Neural cell (in vitro differentiated cells): ENCODE measurements around the gene TUBB. TPM values are rescaled to one million over a fixed set of nuclear protein-coding genes. Genes with fewer than 3 reads are reported as not detected.
"Not testable (repeated sequence)": the region's sequence is repeated elsewhere in the genome, so short reads cannot be mapped to it uniquely, and the experiment has no call there.

Experiments
- H2AFZ ChIP-seq: fragments of 200-600, 300-800 bp; sonication (generic), shearing (Covaris generic); 2 replicates; pipeline ENCODE4 v1.6.0; 2014; ENCODE audit warnings: low read depth, mild to moderate bottlenecking, antibody characterized with exemption, low read length, moderate library complexity
- H3F3A ChIP-seq: fragments of 200-600 bp; shearing (Covaris generic); 2 replicates; pipeline ENCODE4 v1.6.1; 2016; ENCODE audit warnings: mild to moderate bottlenecking, moderate library complexity, mixed read lengths, antibody characterized with exemption, low read length; ENCODE audit not compliant: insufficient read depth, poor library complexity, severe bottlenecking
- H3K27ac ChIP-seq: fragments of 200-600, 300-800 bp; sonication (generic), shearing (Covaris generic); 2 replicates; pipeline ENCODE4 v1.5.1; 2014; ENCODE audit warnings: mild to moderate bottlenecking, low read length, moderate library complexity
- H3K27me3 ChIP-seq: fragments of 300-800, 200-600 bp; sonication (generic), shearing (Covaris generic); 2 replicates; pipeline ENCODE4 v1.6.0; 2014; ENCODE audit warnings: mild to moderate bottlenecking, low read depth, low read length, moderate library complexity; ENCODE audit not compliant: insufficient read depth
- H3K36me3 ChIP-seq: fragments of 300-800, 200-600 bp; sonication (generic), shearing (Covaris generic); 2 replicates; pipeline ENCODE4 v1.5.1; 2014; ENCODE audit warnings: mild to moderate bottlenecking, antibody characterized with exemption, low read length, moderate library complexity; ENCODE audit not compliant: insufficient read depth
- H3K4me2 ChIP-seq: fragments of 300-800, 200-600 bp; sonication (generic), shearing (Covaris generic); 2 replicates; pipeline ENCODE4 v1.6.0; 2014; ENCODE audit warnings: mild to moderate bottlenecking, low read length
- H3K4me3 ChIP-seq: fragments of 300-800, 200-600 bp; sonication (generic), shearing (Covaris generic); 2 replicates; pipeline ENCODE4 v1.5.1; 2014; ENCODE audit warnings: mild to moderate bottlenecking, low read length, moderate library complexity
- H3K79me2 ChIP-seq: fragments of 200-600 bp; shearing (Covaris generic); replicated peaks from 2 replicates; pipeline ENCODE4 v1.6.0; 2014; ENCODE audit warnings: mild to moderate bottlenecking, low read length, moderate library complexity; ENCODE audit not compliant: insufficient read depth
- H3K9ac ChIP-seq: fragments of 300-800, 200-600 bp; sonication (generic), shearing (Covaris generic); 2 replicates; pipeline ENCODE4 v1.6.1; 2016; ENCODE audit warnings: mild to moderate bottlenecking, low read length, mixed read lengths
- H3K9me2 ChIP-seq: fragments of 200-600 bp; shearing (Covaris generic); 2 replicates; pipeline ENCODE4 v1.6.1; 2016; ENCODE audit warnings: mild to moderate bottlenecking, low read length, mixed read lengths; ENCODE audit not compliant: insufficient read depth
- H3K9me3 ChIP-seq: fragments of 200-600, 300-800 bp; sonication (generic), shearing (Covaris generic); 2 replicates; pipeline ENCODE4 v1.6.1; 2016; ENCODE audit warnings: mild to moderate bottlenecking, mixed run types, low read length, moderate library complexity, mixed read lengths
- H4K20me1 ChIP-seq: fragments of 200-600 bp; shearing (Covaris generic); 2 replicates; pipeline ENCODE4 v1.6.1; 2016; ENCODE audit warnings: mild to moderate bottlenecking, mixed run types; ENCODE audit not compliant: insufficient read depth
- CTCF ChIP-seq: fragments of 450-650 bp; IDR thresholded peaks from 2 replicates; pipeline ENCODE4 v1.5.1; 2014; ENCODE audit warnings: antibody characterized with exemption, mild to moderate bottlenecking, moderate library complexity; ENCODE audit not compliant: poor library complexity, severe bottlenecking
- EP300 ChIP-seq: fragments of 450-650 bp; conservative IDR thresholded peaks from 2 replicates; pipeline ENCODE4 v1.6.1; 2014; ENCODE audit warnings: antibody characterized with exemption, mild to moderate bottlenecking, moderate library complexity; ENCODE audit not compliant: poor library complexity, severe bottlenecking
- EZH2 ChIP-seq: fragments of 200-600, 300-800 bp; shearing (Covaris generic), sonication (generic); IDR thresholded peaks from 2 replicates; pipeline ENCODE4 v1.6.1; 2014; ENCODE audit warnings: antibody characterized with exemption, low read length, borderline replicate concordance, mild to moderate bottlenecking; ENCODE audit not compliant: insufficient read depth, poor library complexity, severe bottlenecking
- MXI1 ChIP-seq: fragments of 450-650 bp; conservative IDR thresholded peaks from 2 replicates; pipeline ENCODE4 v1.6.1; 2014; ENCODE audit warnings: antibody characterized with exemption, mild to moderate bottlenecking; ENCODE audit not compliant: poor library complexity, severe bottlenecking
- POLR2AphosphoS5 ChIP-seq: IDR thresholded peaks from 2 replicates; pipeline ENCODE4 v1.6.1; 2012
- RAD21 ChIP-seq: fragments of 450-650 bp; conservative IDR thresholded peaks from 2 replicates; pipeline ENCODE4 v1.6.1; 2014; ENCODE audit warnings: antibody characterized with exemption, mild to moderate bottlenecking, moderate library complexity
- REST ChIP-seq: IDR thresholded peaks from 2 replicates; pipeline ENCODE4 v1.6.1; 2012; ENCODE audit warnings: borderline replicate concordance
- SMC3 ChIP-seq: fragments of 450-650 bp; conservative IDR thresholded peaks from 2 replicates; pipeline ENCODE4 v1.6.1; 2014; ENCODE audit warnings: antibody characterized with exemption, mild to moderate bottlenecking, moderate library complexity; ENCODE audit not compliant: poor library complexity
- TAF1 ChIP-seq: IDR thresholded peaks from 2 replicates; pipeline ENCODE4 v1.6.1; 2012; ENCODE audit warnings: low read depth
- polyA plus RNA-seq: library from polyadenylated mRNA; depleted of rRNA; stranded (reverse); fragments of >200 nt; gene quantifications from 2 replicates; pipeline ENCODE4 v1.2.3, GENCODE V29; 2014

The TUBB gene
- polyA plus RNA-seq, 1 donor from 2014 or later = 711 TPM

GRCh38 chr6:30716879-30717128 lies 3.3 kb upstream of the TUBB start:
- no peak for TF ChIP-seq TAF1
- TF ChIP-seq MXI1 = no peak
- peak; percentile 33 for TF ChIP-seq REST
- Histone ChIP-seq H3K79me2 (peaks cover 39% of the 10 kb centered on the region), H3F3A (peaks cover 5% of the 10 kb centered on the region), H3K36me3 (no peaks in the 10 kb centered on the region), H3K27ac (peak overlapping the region; percentile 88), H3K9ac (peak overlapping the region; percentile 70), H3K4me3 (peak overlapping the region; percentile 76), H3K9me2 (no peaks in the 10 kb centered on the region), H3K4me2 (peak overlapping the region; percentile 91), H3K27me3 (no peaks in the 10 kb centered on the region), H3K9me3 (no peaks in the 10 kb centered on the region), H4K20me1 (peaks cover 4% of the 10 kb centered on the region), H2AFZ (peak overlapping the region; percentile 92)

DNA sequence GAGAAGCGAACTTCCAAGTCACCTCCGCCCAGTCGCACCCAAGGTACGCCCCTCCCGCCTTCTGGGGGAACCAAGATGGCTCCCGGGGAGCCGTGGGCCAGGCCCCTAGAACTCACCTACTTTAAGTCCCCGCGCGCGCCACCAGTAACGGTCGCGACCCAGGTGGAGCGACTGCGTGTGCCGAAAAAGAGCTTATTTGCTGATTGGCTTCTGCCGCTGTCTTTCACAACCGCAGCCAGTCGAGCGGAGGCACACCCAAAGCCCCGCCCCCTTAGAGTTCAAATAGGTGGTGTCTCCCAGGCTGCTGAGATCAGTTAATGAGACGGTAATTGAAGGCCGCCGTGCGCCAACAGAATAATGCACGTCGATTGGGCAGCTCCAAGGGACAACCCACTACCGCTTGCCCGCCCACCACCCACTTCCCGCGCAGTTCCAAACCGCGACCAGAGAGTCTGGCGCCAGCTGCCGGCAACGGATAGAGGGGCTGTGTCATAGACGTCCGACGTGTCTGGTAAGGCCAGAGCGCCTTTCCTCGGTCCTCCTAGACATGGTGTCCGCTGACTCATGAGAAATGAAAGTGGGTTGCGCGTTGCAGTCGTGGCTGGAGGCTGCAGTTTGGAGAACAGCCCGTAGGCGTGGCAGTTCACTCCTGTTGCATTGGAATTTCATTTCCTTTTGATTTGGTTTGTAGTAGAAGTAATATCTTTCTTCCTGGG lies 2.9 kb upstream of the TUBB start, which contains the start of gene MDC1:
Gene MDC1 (minus strand): TSS at position 153 of the 716 bp plus-strand sequence. CDS start 2,106 bp downstream, outside the sequence.
- no peaks in the 10 kb centered on the region for H3K27me3 ChIP-seq
- peak within 1 kb of the TSS; percentile 76 for H3K4me3 ChIP-seq
- TF ChIP-seq REST (peak; percentile 26), EP300 (peak; percentile 80), TAF1 (peak; percentile 73), CTCF (peak; percentile 66), POLR2AphosphoS5 (peak; percentile 94), RAD21 (peak; percentile 43), SMC3 (peak; percentile 38), EZH2 (no peak), MXI1 (peak; percentile 90)
- peaks cover 44% of the 10 kb centered on the region for H3K79me2 ChIP-seq
- no peaks in the 10 kb centered on the region for H3K9me3 ChIP-seq
- no peaks in the 10 kb centered on the region for H3K9me2 ChIP-seq
- H3K9ac ChIP-seq = peak within 1 kb of the TSS; percentile 70
- peaks cover 7% of the 10 kb centered on the region for H4K20me1 ChIP-seq
- no peaks in the 10 kb centered on the region for H3K36me3 ChIP-seq
- H3K4me2 ChIP-seq = peak within 1 kb of the TSS; percentile 91
- H3K27ac ChIP-seq = peak within 1 kb of the TSS; percentile 88
- H3F3A ChIP-seq = peaks cover 5% of the 10 kb centered on the region
- peak within 1 kb of the TSS; percentile 92 for H2AFZ ChIP-seq

DNA sequence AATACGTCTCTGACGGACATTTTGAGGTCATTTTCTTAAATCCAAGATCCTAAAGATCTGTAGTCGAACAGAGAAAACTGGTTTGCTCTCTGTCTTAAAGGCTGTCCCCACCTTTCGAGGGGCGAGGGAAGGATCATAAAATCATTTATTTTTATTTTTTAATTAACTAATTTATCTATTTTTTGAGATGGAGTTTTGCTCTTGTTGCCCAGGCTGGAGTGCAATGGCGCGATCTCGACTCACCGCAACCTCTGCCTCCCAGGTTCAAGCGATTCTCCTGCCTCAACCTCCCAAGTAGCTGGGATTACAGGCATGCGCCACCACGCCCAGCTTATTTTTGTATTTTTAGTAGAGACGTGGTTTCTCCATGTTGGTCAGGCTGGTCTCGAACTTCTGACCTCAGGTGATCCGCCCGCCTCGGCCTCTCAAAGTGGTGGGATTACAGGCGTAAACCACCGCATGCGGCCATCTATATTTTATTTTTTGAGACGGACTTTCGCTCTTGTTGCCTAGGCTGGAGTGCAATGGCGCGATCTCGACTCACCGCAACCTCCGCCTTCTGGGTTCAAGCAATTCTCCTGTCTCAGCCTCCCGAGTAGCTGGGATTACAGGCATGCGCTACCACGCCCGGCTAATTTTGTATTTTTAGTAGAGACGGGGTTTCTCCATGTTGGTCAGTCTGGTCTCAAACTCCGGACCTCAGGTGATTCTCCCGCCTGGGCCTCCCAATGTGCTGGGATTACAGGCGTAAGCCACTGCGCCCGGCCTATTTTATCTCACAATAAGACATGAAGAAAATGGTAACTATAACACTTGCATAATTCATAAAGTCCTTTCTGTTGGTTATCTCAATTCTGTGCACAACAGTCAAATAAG lies 2.1 kb upstream of the TUBB start:
- H3K36me3 ChIP-seq, H3K9me2 ChIP-seq, H3K9me3 ChIP-seq, H3K27me3 ChIP-seq, H2AFZ ChIP-seq, H3F3A ChIP-seq: not testable (repeated sequence)
- Histone ChIP-seq H3K4me2 (peak overlapping the region; percentile 86), H4K20me1 (peaks cover 15% of the 10 kb centered on the region), H3K9ac (peak overlapping the region; percentile 62), H3K4me3 (peak overlapping the region; percentile 99), H3K27ac (peak overlapping the region; percentile 88), H3K79me2 (peaks cover 52% of the 10 kb centered on the region)
